Endodermal cell (in vitro differentiated cells): Measurements from ENCODE around the gene FBXW11. TPM values are rescaled to one million over a fixed set of nuclear protein-coding genes. Genes with fewer than 3 reads are reported as not detected.

Experiments
- DNase-seq: peaks from one replicate; pipeline ENCODE4 v3.0.0-alpha.2; 2017
- H3K27ac ChIP-seq: 2 replicates; pipeline ENCODE4 v1.5.1; 2013; ENCODE audit warnings: mild to moderate bottlenecking, low read depth, low read length, moderate library complexity
- H3K27me3 ChIP-seq: 2 replicates; pipeline ENCODE4 v1.6.1; 2013; ENCODE audit warnings: mild to moderate bottlenecking, low read length, moderate library complexity; ENCODE audit not compliant: insufficient read depth, control insufficient read depth, poor library complexity, severe bottlenecking
- H3K36me3 ChIP-seq: 2 replicates; pipeline ENCODE4 v1.7.0; 2013; ENCODE audit warnings: mild to moderate bottlenecking, low read length, moderate library complexity; ENCODE audit not compliant: control insufficient read depth, insufficient read depth
- H3K4me1 ChIP-seq: one replicate; pipeline ENCODE4 v1.7.0; 2013; ENCODE audit warnings: low read length; ENCODE audit not compliant: control insufficient read depth, insufficient read depth
- H3K4me3 ChIP-seq: 2 replicates; pipeline ENCODE4 v1.5.1; 2013; ENCODE audit warnings: mild to moderate bottlenecking, low read length, moderate library complexity
- H3K9ac ChIP-seq: 2 replicates; pipeline ENCODE4 v1.6.1; 2013; ENCODE audit warnings: mild to moderate bottlenecking, low read length, moderate library complexity; ENCODE audit not compliant: poor library complexity, severe bottlenecking; ENCODE audit errors: extremely low read depth
- H3K9me3 ChIP-seq: 2 replicates; pipeline ENCODE4 v1.6.1; 2013; ENCODE audit warnings: mild to moderate bottlenecking, low read length, moderate library complexity; ENCODE audit not compliant: control insufficient read depth
- H3K27ac Mint-ChIP-seq: 2 replicates; pipeline ENCODE4 v1.8.0; 2020; ENCODE audit warnings: mixed read lengths
- H3K27me3 Mint-ChIP-seq: 2 replicates; pipeline ENCODE4 v1.8.0; 2021; ENCODE audit warnings: mild to moderate bottlenecking, mixed read lengths; ENCODE audit not compliant: insufficient read depth
- H3K36me3 Mint-ChIP-seq: 2 replicates; pipeline ENCODE4 v1.8.0; 2020; ENCODE audit warnings: low read depth, mixed read lengths
- H3K4me1 Mint-ChIP-seq: 2 replicates; pipeline ENCODE4 v1.8.0; 2020; ENCODE audit warnings: mixed read lengths
- H3K4me3 Mint-ChIP-seq: 2 replicates; pipeline ENCODE4 v1.8.0; 2020; ENCODE audit warnings: mild to moderate bottlenecking, moderate library complexity, mixed read lengths
- H3K9me3 Mint-ChIP-seq: 2 replicates; pipeline ENCODE4 v1.8.0; 2020; ENCODE audit warnings: mild to moderate bottlenecking, mixed read lengths
- WGBS, 2 experiments: methylation state at CpG; one replicate each; pipeline versions ENCODE4 v1.1.5 to v1.1.7; 2013; ENCODE audit warnings: missing lambda C conversion rate in 2 of 2, mixed read lengths in 1 of 2; ENCODE audit not compliant: insufficient coverage in 1 of 2, insufficient read length in 1 of 2; 5-methylcytosine and 5-hydroxymethylcytosine counted together
- total RNA-seq, 2 donors: library from RNA; stranded (reverse); fragmentation: NEBNext Ultra II Directional in 1 of 2; extraction: Animal tissue kit (Norgen Biotek cat#: 25700) in 1 of 2; gene quantifications; 2 replicates in 1 of 2; 3 replicates in 1 of 2; pipeline ENCODE4 v1.2.1, GENCODE V29; 2021
- TF ChIP-seq, protein P1 (sequence below): fragments of 200-600 bp; sonication (generic); conservative IDR thresholded peaks from 2 replicates; pipeline ENCODE4 v1.5.0; 2021; ENCODE audit warnings: antibody characterized with exemption, mild to moderate bottlenecking

FBXW11 gene
- total RNA-seq, 2 donors from 2014 or later: 42.2 to 49.4 TPM

DNA sequence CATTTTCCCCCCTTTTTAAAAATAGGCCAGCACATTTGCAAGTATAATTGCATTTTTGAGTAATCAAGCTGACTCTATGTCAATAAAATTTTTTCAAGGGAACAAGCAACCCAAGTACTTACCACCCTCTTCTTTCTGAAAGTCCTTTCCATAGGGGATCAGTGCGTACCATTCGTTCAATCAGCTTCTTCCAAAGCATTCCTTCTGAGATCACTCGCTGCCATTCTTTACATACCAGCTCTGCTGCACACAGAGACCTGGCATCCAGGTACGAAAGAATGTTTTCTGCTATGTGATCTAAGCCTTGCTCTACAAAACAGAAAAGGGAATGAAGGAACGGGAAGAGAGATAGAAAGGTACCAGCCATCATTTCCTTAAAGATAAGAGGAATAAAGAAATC lies 106.6 kb downstream of the FBXW11 start:
- Mint-ChIP-seq H3K9me3 (no peaks in the 10 kb centered on the region), H3K27ac (no peak overlapping the region), H3K4me1 (peaks cover 14% of the 10 kb centered on the region), H3K27me3 (no peaks in the 10 kb centered on the region), H3K4me3 (no peak overlapping the region), H3K36me3 (peaks cover 24% of the 10 kb centered on the region)
- Histone ChIP-seq H3K27me3 (no peaks in the 10 kb centered on the region), H3K9me3 (no peaks in the 10 kb centered on the region), H3K27ac (no peak overlapping the region), H3K4me3 (no peak overlapping the region), H3K36me3 (peaks cover 52% of the 10 kb centered on the region), H3K4me1 (peaks cover 3% of the 10 kb centered on the region), H3K9ac (no peak overlapping the region)
- no peak for DNase-seq
- TF ChIP-seq, protein P1, sequence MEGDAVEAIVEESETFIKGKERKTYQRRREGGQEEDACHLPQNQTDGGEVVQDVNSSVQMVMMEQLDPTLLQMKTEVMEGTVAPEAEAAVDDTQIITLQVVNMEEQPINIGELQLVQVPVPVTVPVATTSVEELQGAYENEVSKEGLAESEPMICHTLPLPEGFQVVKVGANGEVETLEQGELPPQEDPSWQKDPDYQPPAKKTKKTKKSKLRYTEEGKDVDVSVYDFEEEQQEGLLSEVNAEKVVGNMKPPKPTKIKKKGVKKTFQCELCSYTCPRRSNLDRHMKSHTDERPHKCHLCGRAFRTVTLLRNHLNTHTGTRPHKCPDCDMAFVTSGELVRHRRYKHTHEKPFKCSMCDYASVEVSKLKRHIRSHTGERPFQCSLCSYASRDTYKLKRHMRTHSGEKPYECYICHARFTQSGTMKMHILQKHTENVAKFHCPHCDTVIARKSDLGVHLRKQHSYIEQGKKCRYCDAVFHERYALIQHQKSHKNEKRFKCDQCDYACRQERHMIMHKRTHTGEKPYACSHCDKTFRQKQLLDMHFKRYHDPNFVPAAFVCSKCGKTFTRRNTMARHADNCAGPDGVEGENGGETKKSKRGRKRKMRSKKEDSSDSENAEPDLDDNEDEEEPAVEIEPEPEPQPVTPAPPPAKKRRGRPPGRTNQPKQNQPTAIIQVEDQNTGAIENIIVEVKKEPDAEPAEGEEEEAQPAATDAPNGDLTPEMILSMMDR: no peak
- 95 to 100% methylated on average over 2 to 5 of the region's 5 CpGs for WGBS, 2 experiments

DNA sequence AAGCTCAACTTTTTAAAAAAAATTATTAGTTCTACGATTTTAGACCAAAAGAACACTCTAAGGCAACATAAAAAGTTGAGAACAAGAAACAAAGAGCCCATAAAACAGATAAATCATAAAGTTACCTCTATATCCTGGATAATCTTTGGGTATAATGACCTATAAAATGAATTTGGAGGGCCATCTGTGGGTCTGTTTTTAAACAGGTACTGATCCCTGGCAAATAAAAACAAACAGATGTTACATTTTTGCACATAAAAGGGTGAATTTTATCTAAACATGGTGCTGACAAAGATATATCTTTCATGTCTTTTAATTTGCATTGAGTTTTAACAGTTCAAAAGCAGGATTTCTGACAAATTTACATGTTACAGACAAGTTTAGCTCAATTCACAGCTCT lies 107.6 kb downstream of the FBXW11 start:
- no peak overlapping the region for H3K27ac Mint-ChIP-seq
- no peaks in the 10 kb centered on the region for H3K27me3 Mint-ChIP-seq
- no peak for DNase-seq
- Histone ChIP-seq H3K36me3 (peaks cover 55% of the 10 kb centered on the region), H3K9ac (no peak overlapping the region), H3K4me3 (no peak overlapping the region), H3K27ac (no peak overlapping the region), H3K4me1 (peaks cover 3% of the 10 kb centered on the region), H3K27me3 (no peaks in the 10 kb centered on the region), H3K9me3 (no peaks in the 10 kb centered on the region)
- H3K4me3 Mint-ChIP-seq: no peak overlapping the region
- TF ChIP-seq, protein P1: no peak
- H3K4me1 Mint-ChIP-seq: peaks cover 14% of the 10 kb centered on the region
- WGBS, 2 experiments: 92% methylated on average over 1 of the region's 1 CpG; no CpG with 5 or more reads in 1 of the 2 experiments
- H3K36me3 Mint-ChIP-seq: peaks cover 22% of the 10 kb centered on the region
- H3K9me3 Mint-ChIP-seq: no peaks in the 10 kb centered on the region

DNA sequence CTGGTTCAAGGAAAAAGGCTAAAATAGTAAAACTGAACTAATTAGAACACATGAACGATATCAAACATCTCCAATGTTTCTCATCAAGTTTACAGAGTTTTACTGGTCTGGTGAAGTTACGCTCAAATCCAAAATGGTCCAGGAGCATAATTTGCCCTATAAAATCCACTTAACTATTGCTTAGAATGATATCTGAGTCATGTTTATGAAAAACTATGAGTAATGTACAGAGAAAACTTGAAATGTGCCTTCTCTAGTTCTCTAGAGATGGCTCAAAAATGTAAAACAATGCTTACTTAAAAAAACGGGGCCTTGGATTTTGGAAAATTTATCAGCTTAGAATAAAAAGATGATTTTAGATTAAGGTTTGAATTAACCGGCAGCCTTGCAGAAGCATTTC lies 108.1 kb downstream of the FBXW11 start:
- H3K4me1 ChIP-seq: peaks cover 3% of the 10 kb centered on the region
- 93 to 94% methylated on average over 3 to 4 of the region's 4 CpGs for WGBS, 2 experiments
- TF ChIP-seq, protein P1: no peak
- DNase-seq: no peak
- H3K27me3 ChIP-seq: no peaks in the 10 kb centered on the region
- Mint-ChIP-seq H3K27me3 (no peaks in the 10 kb centered on the region), H3K4me3 (no peak overlapping the region), H3K4me1 (peaks cover 14% of the 10 kb centered on the region), H3K9me3 (no peaks in the 10 kb centered on the region), H3K27ac (no peak overlapping the region), H3K36me3 (peaks cover 22% of the 10 kb centered on the region)
- peaks cover 55% of the 10 kb centered on the region for H3K36me3 ChIP-seq
- no peak overlapping the region for H3K9ac ChIP-seq
- H3K9me3 ChIP-seq: no peaks in the 10 kb centered on the region
- no peak overlapping the region for H3K4me3 ChIP-seq
- H3K27ac ChIP-seq: no peak overlapping the region
